Fibroblast of mammary gland (primary cell): ENCODE data around the gene IFIT1B.
A peak's percentile ranks its signal among the peaks of the same experiment; 100 is the strongest.
"Not testable (repeated sequence)": the region's sequence is repeated elsewhere in the genome, so short reads cannot be mapped to it uniquely, and the experiment has no call there.

Experiments used
- DNase-seq: peaks from one replicate; pipeline ENCODE4 v3.0.0-alpha.2; 2010; ENCODE audit warnings: low read depth
- H3K4me3 ChIP-seq: 2 replicates; pipeline ENCODE4 v1.5.1; 2011; ENCODE audit warnings: low read depth, mild to moderate bottlenecking, low read length, moderate library complexity; ENCODE audit not compliant: control insufficient read depth
- CTCF ChIP-seq: conservative IDR thresholded peaks from 2 replicates; pipeline ENCODE4 v1.5.1; 2011; ENCODE audit warnings: low read depth, low read length, inconsistent platforms; ENCODE audit not compliant: control insufficient read depth, insufficient read depth

Gene IFIT1B

GRCh38 chr10:89403043-89403442 lies 25.2 kb downstream of the IFIT1B start:
- no peak for TF ChIP-seq CTCF
- DNase-seq: no peak
- no peak overlapping the region for H3K4me3 ChIP-seq

- no peak for DNase-seq
- no peak for TF ChIP-seq CTCF
- H3K4me3 ChIP-seq: no peak overlapping the region
Observed at GRCh38 chr10:89404104-89405047, 26.5 kb downstream of the IFIT1B start.

GRCh38 chr10:89406178-89406577 lies 28.3 kb downstream of the IFIT1B start:
- not testable (repeated sequence) for H3K4me3 ChIP-seq, DNase-seq

GRCh38 chr10:89407792-89408191 lies 29.9 kb downstream of the IFIT1B start:
- H3K4me3 ChIP-seq, DNase-seq: not testable (repeated sequence)

GRCh38 chr10:89409282-89409681 lies 31.4 kb downstream of the IFIT1B start:
- DNase-seq, H3K4me3 ChIP-seq: not testable (repeated sequence)

GRCh38 chr10:89410551-89410950 lies 32.7 kb downstream of the IFIT1B start:
- not testable (repeated sequence) for H3K4me3 ChIP-seq, DNase-seq

GRCh38 chr10:89411135-89411534 lies 33.3 kb downstream of the IFIT1B start:
- H3K4me3 ChIP-seq, DNase-seq: not testable (repeated sequence)

- not testable (repeated sequence) for H3K4me3 ChIP-seq, DNase-seq
Observed at GRCh38 chr10:89412276-89412675, 34.4 kb downstream of the IFIT1B start.

- no peak for TF ChIP-seq CTCF
- peak overlapping the region; percentile 90 for H3K4me3 ChIP-seq
- no peak for DNase-seq
Observed at GRCh38 chr10:89413398-89413912, 35.6 kb downstream of the IFIT1B start.

- peak; percentile 63 for DNase-seq
- no peak for TF ChIP-seq CTCF
Observed at GRCh38 chr10:89414146-89414878, 36.5 kb downstream of the IFIT1B start, which contains the start of gene IFIT5. Gene IFIT5, plus strand, starts transcription at chr10:89414568. Its CDS starts 231 bp downstream, at chr10:89414799.

More at GRCh38 chr10:89414146-89414878, 36.5 kb downstream of the IFIT1B start, which contains the start of gene IFIT5:
- H3K4me3 ChIP-seq: peak within 1 kb of the TSS; percentile 90
